ENCODE data around the gene SPC25. TPM values are rescaled to one million over a fixed set of nuclear protein-coding genes. Genes with fewer than 3 reads are reported as not detected.

The SPC25 gene
- total RNA-seq, 1 donor from 2014 or later = 15.8 TPM

DNA sequence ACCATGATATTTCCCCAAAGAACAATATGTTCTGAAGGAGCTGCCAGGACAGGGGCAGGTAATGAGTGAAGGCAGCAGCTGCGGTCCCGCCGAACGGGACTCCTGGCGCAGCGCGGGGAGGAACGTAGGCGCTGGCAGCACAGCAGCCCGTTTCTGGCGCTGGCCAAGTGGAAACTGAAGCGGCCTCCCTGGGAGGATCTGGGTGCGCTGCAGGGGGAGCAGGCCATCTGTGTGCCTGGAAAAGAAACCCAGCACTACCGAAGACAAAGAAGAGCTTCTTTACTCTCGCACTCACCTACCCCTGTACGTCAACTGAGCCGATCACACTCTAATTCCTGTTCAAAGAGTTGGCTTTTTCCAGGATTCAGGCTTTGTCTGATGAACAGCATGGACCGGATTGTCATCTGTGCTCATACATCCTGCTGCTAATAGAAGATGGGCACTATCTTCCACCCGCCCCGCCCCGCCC is 22.7 kb upstream of the SPC25 start:
- Mint-ChIP-seq H3K4me3 (ENCODE audit: low read depth) (peak overlapping the region; percentile 41), H3K36me3 (ENCODE audit: insufficient read depth) (no peaks in the 10 kb centered on the region), H3K9me3 (ENCODE audit: low read depth) (no peaks in the 10 kb centered on the region), H3K27me3 (peaks cover 44% of the 10 kb centered on the region), H3K27ac (peak overlapping the region; percentile 37), H3K4me1 (ENCODE audit: low read depth) (peaks cover 3% of the 10 kb centered on the region)
- DNase-seq (ENCODE audit: low spot score, unreplicated experiment) = peak; percentile 12
- TF ChIP-seq, protein P1, sequence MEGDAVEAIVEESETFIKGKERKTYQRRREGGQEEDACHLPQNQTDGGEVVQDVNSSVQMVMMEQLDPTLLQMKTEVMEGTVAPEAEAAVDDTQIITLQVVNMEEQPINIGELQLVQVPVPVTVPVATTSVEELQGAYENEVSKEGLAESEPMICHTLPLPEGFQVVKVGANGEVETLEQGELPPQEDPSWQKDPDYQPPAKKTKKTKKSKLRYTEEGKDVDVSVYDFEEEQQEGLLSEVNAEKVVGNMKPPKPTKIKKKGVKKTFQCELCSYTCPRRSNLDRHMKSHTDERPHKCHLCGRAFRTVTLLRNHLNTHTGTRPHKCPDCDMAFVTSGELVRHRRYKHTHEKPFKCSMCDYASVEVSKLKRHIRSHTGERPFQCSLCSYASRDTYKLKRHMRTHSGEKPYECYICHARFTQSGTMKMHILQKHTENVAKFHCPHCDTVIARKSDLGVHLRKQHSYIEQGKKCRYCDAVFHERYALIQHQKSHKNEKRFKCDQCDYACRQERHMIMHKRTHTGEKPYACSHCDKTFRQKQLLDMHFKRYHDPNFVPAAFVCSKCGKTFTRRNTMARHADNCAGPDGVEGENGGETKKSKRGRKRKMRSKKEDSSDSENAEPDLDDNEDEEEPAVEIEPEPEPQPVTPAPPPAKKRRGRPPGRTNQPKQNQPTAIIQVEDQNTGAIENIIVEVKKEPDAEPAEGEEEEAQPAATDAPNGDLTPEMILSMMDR (IDR thresholded peaks at IDR 0.05; ENCODE audit: unreplicated experiment) = no peak

DNA sequence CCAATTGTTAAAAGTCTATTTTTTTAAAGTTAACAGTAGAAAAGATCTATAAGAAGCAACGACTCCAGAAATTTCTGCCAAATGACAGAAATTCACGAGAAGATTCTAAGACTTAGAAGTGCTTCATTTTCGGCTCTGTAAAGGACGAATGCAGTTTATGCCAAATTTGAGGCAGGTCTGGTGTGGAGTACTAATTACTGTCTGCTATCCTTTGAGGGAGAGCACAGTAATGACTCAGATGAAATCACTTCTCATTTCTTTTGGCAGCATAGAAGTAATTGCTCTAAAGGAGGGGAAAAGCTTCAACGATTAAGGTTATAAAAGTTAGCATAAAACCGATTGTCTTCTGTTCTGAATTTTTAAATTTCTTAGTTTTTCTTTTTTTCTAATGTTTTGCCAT is 22.2 kb upstream of the SPC25 start:
- peaks cover 49% of the 10 kb centered on the region for H3K27me3 Mint-ChIP-seq
- H3K4me3 Mint-ChIP-seq (ENCODE audit: low read depth) = no peak overlapping the region
- no peaks in the 10 kb centered on the region for H3K9me3 Mint-ChIP-seq (ENCODE audit: low read depth)
- H3K4me1 Mint-ChIP-seq (ENCODE audit: low read depth) = peaks cover 3% of the 10 kb centered on the region
- H3K36me3 Mint-ChIP-seq (ENCODE audit: insufficient read depth) = no peaks in the 10 kb centered on the region
- no peak overlapping the region for H3K27ac Mint-ChIP-seq
- DNase-seq (ENCODE audit: low spot score, unreplicated experiment) = no peak
- TF ChIP-seq, protein P1 (IDR thresholded peaks at IDR 0.05; ENCODE audit: unreplicated experiment) = no peak

DNA sequence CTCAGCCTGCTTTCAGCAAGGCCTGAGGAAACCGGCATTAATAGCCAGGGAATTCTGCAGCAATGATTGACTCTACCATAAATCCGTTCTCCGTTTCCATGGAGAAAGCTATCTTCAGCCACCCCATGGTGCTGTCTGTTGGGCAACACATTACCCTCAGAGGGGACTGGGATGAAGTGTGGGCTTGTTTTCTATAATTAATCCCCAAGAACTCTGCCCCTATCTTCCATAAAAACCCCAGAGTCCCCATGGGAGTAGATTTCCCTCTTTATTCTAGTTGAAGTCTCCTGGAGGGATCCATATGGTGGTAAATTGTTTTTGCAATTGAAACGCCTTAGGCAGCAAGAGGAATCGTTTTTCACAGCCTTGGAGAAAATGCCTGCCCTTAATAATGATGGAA is 20.1 kb upstream of the SPC25 start:
- Mint-ChIP-seq H3K27ac (no peak overlapping the region), H3K4me1 (ENCODE audit: low read depth) (peaks cover 3% of the 10 kb centered on the region), H3K36me3 (ENCODE audit: insufficient read depth) (no peaks in the 10 kb centered on the region), H3K27me3 (peaks cover 54% of the 10 kb centered on the region), H3K9me3 (ENCODE audit: low read depth) (no peaks in the 10 kb centered on the region), H3K4me3 (ENCODE audit: low read depth) (no peak overlapping the region)
- DNase-seq (ENCODE audit: low spot score, unreplicated experiment) = no peak
- TF ChIP-seq, protein P1 (IDR thresholded peaks at IDR 0.05; ENCODE audit: unreplicated experiment) = no peak

DNA sequence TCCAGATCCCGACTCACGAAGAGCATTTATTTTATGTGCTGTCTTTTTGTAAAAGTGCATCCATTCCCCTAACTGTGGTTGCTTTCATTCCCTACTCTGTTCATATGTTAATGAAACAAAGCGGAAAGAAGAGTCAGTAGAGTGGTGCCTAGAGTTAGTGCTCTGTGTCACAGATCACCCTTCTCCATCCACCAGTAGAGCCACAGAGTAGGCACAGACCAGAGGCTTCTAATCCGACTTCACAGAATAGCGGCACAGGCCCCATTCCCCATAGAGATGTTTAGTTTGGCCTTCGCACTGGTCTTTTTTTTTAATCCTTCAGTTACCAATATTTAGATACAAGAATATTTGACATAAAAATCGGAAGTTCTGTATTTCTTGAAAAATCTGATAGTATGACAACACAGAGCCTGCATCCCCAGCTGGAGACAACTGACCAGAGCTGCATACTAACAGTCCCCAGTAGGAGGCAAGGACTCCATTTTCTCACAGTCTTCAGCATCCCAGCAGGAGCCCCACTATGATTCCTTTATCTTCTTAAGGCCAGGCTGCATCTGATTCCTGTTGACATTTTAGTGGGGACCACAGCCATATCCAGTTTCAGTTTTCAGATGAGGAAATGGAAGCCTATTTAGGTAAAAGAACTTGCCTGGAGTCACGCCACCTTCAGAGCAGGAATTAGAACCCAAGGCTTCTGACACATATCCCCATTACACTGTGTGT is 17.9 kb upstream of the SPC25 start:
- Mint-ChIP-seq H3K27me3 (peaks cover 40% of the 10 kb centered on the region), H3K4me3 (ENCODE audit: low read depth) (no peak overlapping the region), H3K27ac (no peak overlapping the region), H3K36me3 (ENCODE audit: insufficient read depth) (no peaks in the 10 kb centered on the region), H3K4me1 (ENCODE audit: low read depth) (peaks cover 3% of the 10 kb centered on the region), H3K9me3 (ENCODE audit: low read depth) (no peaks in the 10 kb centered on the region)
- TF ChIP-seq, protein P1 (IDR thresholded peaks at IDR 0.05; ENCODE audit: unreplicated experiment) = no peak
- no peak for DNase-seq (ENCODE audit: low spot score, unreplicated experiment)

DNA sequence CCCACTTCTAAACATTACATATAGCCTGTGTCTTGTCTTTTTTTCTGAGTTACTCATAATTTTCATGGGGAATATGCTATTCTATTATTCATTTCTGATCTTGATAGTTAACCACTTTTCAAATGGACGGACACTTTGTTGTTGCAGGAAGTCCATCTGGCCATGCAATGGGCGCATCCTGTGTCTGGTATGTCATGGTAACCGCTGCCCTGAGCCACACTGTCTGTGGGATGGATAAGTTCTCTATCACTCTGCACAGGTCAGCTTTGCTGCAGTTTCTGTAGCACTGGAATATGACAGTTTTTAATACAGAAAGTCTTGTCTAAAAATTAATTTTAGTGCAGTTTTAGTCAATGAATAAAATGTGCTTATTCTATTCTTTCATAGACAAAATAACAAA is 14.1 kb upstream of the SPC25 start:
- H3K27ac Mint-ChIP-seq = no peak overlapping the region
- no peak for DNase-seq (ENCODE audit: low spot score, unreplicated experiment)
- H3K36me3 Mint-ChIP-seq (ENCODE audit: insufficient read depth) = no peaks in the 10 kb centered on the region
- H3K9me3 Mint-ChIP-seq (ENCODE audit: low read depth) = no peaks in the 10 kb centered on the region
- H3K4me1 Mint-ChIP-seq (ENCODE audit: low read depth) = no peaks in the 10 kb centered on the region
- H3K4me3 Mint-ChIP-seq (ENCODE audit: low read depth) = no peak overlapping the region
- peaks cover 16% of the 10 kb centered on the region for H3K27me3 Mint-ChIP-seq
- TF ChIP-seq, protein P1 (IDR thresholded peaks at IDR 0.05; ENCODE audit: unreplicated experiment) = no peak
